Brain microvascular endothelial cell (primary cell): ENCODE results near the gene EIF3L.
"Not testable (repeated sequence)": the region's sequence is repeated elsewhere in the genome, so short reads cannot be mapped to it uniquely, and the experiment has no call there.

Experiments used
- DNase-seq: peaks from one replicate; pipeline ENCODE4 v3.0.0-alpha.2; 2020
- H3K27ac ChIP-seq: fragments of 250-450 bp; sonication (Bioruptor Pico); 2 replicates; pipeline ENCODE4 v1.5.1; 2020; ENCODE audit warnings: mild to moderate bottlenecking, moderate library complexity
- H3K27me3 ChIP-seq: fragments of 250-450 bp; sonication (Bioruptor Pico); replicated peaks from 2 replicates; pipeline ENCODE4 v1.5.1; 2020; ENCODE audit warnings: mild to moderate bottlenecking
- H3K36me3 ChIP-seq: fragments of 250-450 bp; sonication (Bioruptor Pico); replicated peaks from 2 replicates; pipeline ENCODE4 v1.5.1; 2020; ENCODE audit warnings: mild to moderate bottlenecking
- H3K4me3 ChIP-seq: 2 replicates; pipeline ENCODE4 v1.5.1; 2011; ENCODE audit warnings: low read depth, mild to moderate bottlenecking, control low read depth, low read length, moderate library complexity
- CTCF ChIP-seq: IDR thresholded peaks from 2 replicates; pipeline ENCODE4 v1.5.1; 2011; ENCODE audit warnings: low read depth, mild to moderate bottlenecking, moderate library complexity, low read length, control low read depth, inconsistent platforms; ENCODE audit errors: missing control alignments
- in situ Hi-C: cut with HindIII; loops from 2 replicates; pipeline ENCODE4 v1.10.0; 2017; ENCODE audit warnings: low sequenced_read_pairs, low pct_ligation_motif_present

The EIF3L gene

GRCh38 chr22:37849089-37849751 is at the start of gene EIF3L:
Gene EIF3L, plus strand, starts transcription at chr22:37849419. Its CDS starts 31 bp downstream, at chr22:37849450.
- H3K27me3 ChIP-seq = no peaks in the 10 kb centered on the region
- peak; percentile 81 for DNase-seq
- H3K27ac ChIP-seq = peak within 1 kb of the TSS; percentile 79
- H3K36me3 ChIP-seq = peaks cover 26% of the 10 kb centered on the region
- peak within 1 kb of the TSS; percentile 93 for H3K4me3 ChIP-seq
- in situ Hi-C loops = no loop called here
- TF ChIP-seq CTCF = no peak

GRCh38 chr22:37799979-37800378 is 49.2 kb upstream of the EIF3L start:
- H3K36me3 ChIP-seq, H3K4me3 ChIP-seq, H3K27me3 ChIP-seq, DNase-seq, in situ Hi-C loops, H3K27ac ChIP-seq: not testable (repeated sequence)

GRCh38 chr22:37801946-37802309 is 47.3 kb upstream of the EIF3L start:
- Histone ChIP-seq H3K27me3 (no peaks in the 10 kb centered on the region), H3K36me3 (no peaks in the 10 kb centered on the region), H3K4me3 (peak overlapping the region; percentile 60), H3K27ac (no peak overlapping the region)
- in situ Hi-C loops = no loop called here
- DNase-seq = no peak
- TF ChIP-seq CTCF = no peak

- Histone ChIP-seq H3K36me3 (no peaks in the 10 kb centered on the region), H3K4me3 (peak overlapping the region; percentile 60), H3K27me3 (no peaks in the 10 kb centered on the region), H3K27ac (no peak overlapping the region)
- DNase-seq = no peak
- in situ Hi-C loops = no loop called here
- TF ChIP-seq CTCF = no peak
These were observed 46.7 kb upstream of the EIF3L start for GRCh38 chr22:37802310-37803194.

- peak overlapping the region; percentile 60 for H3K4me3 ChIP-seq
- no peaks in the 10 kb centered on the region for H3K27me3 ChIP-seq
- no peak overlapping the region for H3K27ac ChIP-seq
- TF ChIP-seq CTCF = no peak
- no peaks in the 10 kb centered on the region for H3K36me3 ChIP-seq
- in situ Hi-C loops = no loop called here
- DNase-seq = no peak
These were observed 46.0 kb upstream of the EIF3L start for GRCh38 chr22:37803195-37803638.

GRCh38 chr22:37803639-37804351 is 45.4 kb upstream of the EIF3L start:
- H3K36me3 ChIP-seq = no peaks in the 10 kb centered on the region
- in situ Hi-C loops = no loop called here
- H3K27ac ChIP-seq = no peak overlapping the region
- peak overlapping the region; percentile 78 for H3K4me3 ChIP-seq
- no peak for TF ChIP-seq CTCF
- DNase-seq = no peak
- H3K27me3 ChIP-seq = no peaks in the 10 kb centered on the region
